GM23338 (cell line): Measurements from ENCODE around the gene DRAXIN. TPM values are rescaled to one million over a fixed set of nuclear protein-coding genes. Genes with fewer than 3 reads are reported as not detected.

Source experiments
- ATAC-seq: fragments of 200-7000 bp; cut with Tn5 transposase; 3 replicates; pipeline ENCODE4 v1.9.1; 2020
- DNase-seq: peaks from one replicate; pipeline ENCODE4 v3.0.0-alpha.2; 2015; ENCODE audit warnings: low spot score
- H2AFZ ChIP-seq: fragments of 200-600 bp; sonication (generic); 2 replicates; pipeline ENCODE4 v1.8.0; 2016; ENCODE audit warnings: antibody characterized with exemption, mild to moderate bottlenecking, moderate library complexity
- H3F3A ChIP-seq: fragments of 200-600 bp; sonication (generic); replicated peaks from 2 replicates; pipeline ENCODE4 v1.8.0; 2017; ENCODE audit warnings: antibody characterized with exemption, mixed run types, low read depth
- H3K27ac ChIP-seq: fragments of 200-600 bp; sonication (generic); 2 replicates; pipeline ENCODE4 v1.6.1; 2016; ENCODE audit warnings: low read depth
- H3K27me3 ChIP-seq: fragments of 200-600 bp; sonication (generic); 2 replicates; pipeline ENCODE4 v1.8.0; 2016; ENCODE audit warnings: mild to moderate bottlenecking, mixed run types, moderate library complexity; ENCODE audit not compliant: insufficient read depth
- H3K36me3 ChIP-seq: fragments of 200-600 bp; sonication (generic); 2 replicates; pipeline ENCODE4 v1.8.0; 2016; ENCODE audit warnings: mild to moderate bottlenecking; ENCODE audit not compliant: insufficient read depth
- H3K4me1 ChIP-seq: fragments of 200-600 bp; sonication (generic); 2 replicates; pipeline ENCODE4 v1.8.0; 2016; ENCODE audit warnings: mild to moderate bottlenecking, moderate library complexity; ENCODE audit not compliant: insufficient read depth
- H3K4me2 ChIP-seq: fragments of 200-600 bp; sonication (generic); 2 replicates; pipeline ENCODE4 v1.7.1; 2017; ENCODE audit warnings: mixed run types
- H3K4me3 ChIP-seq: fragments of 200-600 bp; sonication (generic); 2 replicates; pipeline ENCODE4 v1.6.1; 2016; ENCODE audit warnings: mixed run types
- H3K79me2 ChIP-seq: fragments of 200-600 bp; sonication (generic); replicated peaks from 2 replicates; pipeline ENCODE4 v1.8.0; 2017; ENCODE audit warnings: mild to moderate bottlenecking; ENCODE audit not compliant: insufficient read depth
- H3K9me2 ChIP-seq: fragments of 200-600 bp; sonication (generic); 2 replicates; pipeline ENCODE4 v1.8.0; 2017; ENCODE audit not compliant: insufficient read depth
- H4K20me1 ChIP-seq: fragments of 200-600 bp; sonication (generic); replicated peaks from 2 replicates; pipeline ENCODE4 v1.8.0; 2017; ENCODE audit warnings: mild to moderate bottlenecking; ENCODE audit not compliant: insufficient read depth
- H3K27ac Mint-ChIP-seq: 2 replicates; pipeline ENCODE4 v1.8.0; 2020; ENCODE audit warnings: inconsistent platforms, mild to moderate bottlenecking, moderate library complexity, mixed read lengths
- H3K27me3 Mint-ChIP-seq: 3 replicates; pipeline ENCODE4 v1.8.0; 2022; ENCODE audit warnings: low read depth, mild to moderate bottlenecking, moderate library complexity, mixed read lengths, inconsistent platforms; ENCODE audit not compliant: insufficient read depth, poor library complexity
- H3K36me3 Mint-ChIP-seq: 3 replicates; pipeline ENCODE4 v1.8.0; 2021; ENCODE audit warnings: low read depth, mild to moderate bottlenecking, inconsistent platforms, moderate library complexity, mixed read lengths
- H3K4me1 Mint-ChIP-seq: 3 replicates; pipeline ENCODE4 v1.8.0; 2020; ENCODE audit warnings: mild to moderate bottlenecking, inconsistent platforms, mixed read lengths
- H3K4me3 Mint-ChIP-seq: 3 replicates; pipeline ENCODE4 v1.8.0; 2021; ENCODE audit warnings: moderate library complexity, mild to moderate bottlenecking, inconsistent platforms, mixed read lengths
- H3K9me3 Mint-ChIP-seq: 3 replicates; pipeline ENCODE4 v1.8.0; 2020; ENCODE audit warnings: moderate library complexity, mild to moderate bottlenecking, inconsistent platforms, mixed read lengths
- CTCF ChIP-seq, 2 experiments: fragments of 200-600 bp in 1 of 2; sonication (generic) in 1 of 2; conservative IDR thresholded peaks; 2 replicates each; pipeline versions ENCODE4 v1.5.1 to v1.6.1; 2016 to 2017; ENCODE audit warnings: antibody characterized with exemption in 2 of 2, low read depth in 2 of 2, mild to moderate bottlenecking in 2 of 2, moderate library complexity in 1 of 2
- EZH2 ChIP-seq: fragments of 200-600 bp; sonication (generic); IDR thresholded peaks from one replicate; pipeline ENCODE4 v1.8.0; 2017; ENCODE audit warnings: antibody characterized with exemption, mild to moderate bottlenecking, low read depth; ENCODE audit not compliant: unreplicated experiment
- EZH2phosphoT487 ChIP-seq: fragments of 200-600 bp; sonication (generic); IDR thresholded peaks from one replicate; pipeline ENCODE4 v1.8.1; 2018; ENCODE audit warnings: antibody characterized with exemption; ENCODE audit not compliant: unreplicated experiment
- STAT1 ChIP-seq: IDR thresholded peaks from one replicate; pipeline ENCODE4 v1.6.1; 2016; ENCODE audit warnings: antibody characterized with exemption; ENCODE audit not compliant: unreplicated experiment
- ZNF114 ChIP-seq: fragments of 250-450 bp; sonication (Bioruptor Pico); IDR thresholded peaks from 2 replicates; pipeline ENCODE4 v1.5.0; 2020; ENCODE audit warnings: mild to moderate bottlenecking, moderate library complexity
- polyA plus RNA-seq: library from polyadenylated mRNA; unstranded; fragments of >200 nt; fragmentation: Nextera tagmentation; extraction: Ambion mirVana; gene quantifications from 2 replicates; pipeline ENCODE4 v1.2.1, GENCODE V29; 2016
- total RNA-seq: library from RNA; depleted of rRNA; stranded (reverse); fragments of >200 nt; shearing (Covaris generic); gene quantifications from 2 replicates; pipeline ENCODE4 v1.2.3, GENCODE V29; 2014
- TF ChIP-seq, protein P1 (sequence below): IDR thresholded peaks from one replicate; pipeline ENCODE4 v1.6.1; 2018; ENCODE audit warnings: antibody characterized with exemption; ENCODE audit not compliant: unreplicated experiment
- TF ChIP-seq, protein P2 (sequence below): IDR thresholded peaks from 2 replicates; pipeline ENCODE4 v1.6.1; 2016; ENCODE audit warnings: antibody characterized with exemption

Gene DRAXIN
- total and polyA plus RNA-seq, 2 experiments from 2014 or later: 7.6 to 23.0 TPM

DNA sequence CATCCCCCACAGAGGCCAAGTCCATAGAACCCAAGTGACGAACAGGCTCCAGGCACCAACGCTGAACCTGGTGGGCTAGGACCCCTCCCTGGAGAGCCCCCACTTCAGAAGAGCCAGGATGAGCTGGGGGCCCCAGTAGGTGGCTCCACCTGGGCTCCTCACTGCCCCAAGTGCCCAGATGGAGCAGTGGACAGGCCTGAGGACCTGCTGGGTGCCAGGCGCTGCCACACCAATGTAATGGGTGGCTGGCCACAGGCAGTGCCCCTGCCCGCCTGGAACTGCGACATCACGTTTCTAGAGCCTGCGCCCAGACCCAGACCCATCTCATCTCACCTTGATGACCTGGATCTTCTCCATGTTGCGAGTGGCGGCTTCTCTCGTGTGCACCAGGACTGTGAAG lies 16.2 kb upstream of the DRAXIN start (continued):
- TF ChIP-seq, protein P1, sequence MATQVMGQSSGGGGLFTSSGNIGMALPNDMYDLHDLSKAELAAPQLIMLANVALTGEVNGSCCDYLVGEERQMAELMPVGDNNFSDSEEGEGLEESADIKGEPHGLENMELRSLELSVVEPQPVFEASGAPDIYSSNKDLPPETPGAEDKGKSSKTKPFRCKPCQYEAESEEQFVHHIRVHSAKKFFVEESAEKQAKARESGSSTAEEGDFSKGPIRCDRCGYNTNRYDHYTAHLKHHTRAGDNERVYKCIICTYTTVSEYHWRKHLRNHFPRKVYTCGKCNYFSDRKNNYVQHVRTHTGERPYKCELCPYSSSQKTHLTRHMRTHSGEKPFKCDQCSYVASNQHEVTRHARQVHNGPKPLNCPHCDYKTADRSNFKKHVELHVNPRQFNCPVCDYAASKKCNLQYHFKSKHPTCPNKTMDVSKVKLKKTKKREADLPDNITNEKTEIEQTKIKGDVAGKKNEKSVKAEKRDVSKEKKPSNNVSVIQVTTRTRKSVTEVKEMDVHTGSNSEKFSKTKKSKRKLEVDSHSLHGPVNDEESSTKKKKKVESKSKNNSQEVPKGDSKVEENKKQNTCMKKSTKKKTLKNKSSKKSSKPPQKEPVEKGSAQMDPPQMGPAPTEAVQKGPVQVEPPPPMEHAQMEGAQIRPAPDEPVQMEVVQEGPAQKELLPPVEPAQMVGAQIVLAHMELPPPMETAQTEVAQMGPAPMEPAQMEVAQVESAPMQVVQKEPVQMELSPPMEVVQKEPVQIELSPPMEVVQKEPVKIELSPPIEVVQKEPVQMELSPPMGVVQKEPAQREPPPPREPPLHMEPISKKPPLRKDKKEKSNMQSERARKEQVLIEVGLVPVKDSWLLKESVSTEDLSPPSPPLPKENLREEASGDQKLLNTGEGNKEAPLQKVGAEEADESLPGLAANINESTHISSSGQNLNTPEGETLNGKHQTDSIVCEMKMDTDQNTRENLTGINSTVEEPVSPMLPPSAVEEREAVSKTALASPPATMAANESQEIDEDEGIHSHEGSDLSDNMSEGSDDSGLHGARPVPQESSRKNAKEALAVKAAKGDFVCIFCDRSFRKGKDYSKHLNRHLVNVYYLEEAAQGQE: no peak
- TF ChIP-seq EZH2phosphoT487: no peak

- no peak for ATAC-seq
- H3K27me3 ChIP-seq: no peaks in the 10 kb centered on the region
- DNase-seq: no peak
- no peak overlapping the region for H2AFZ ChIP-seq
- Mint-ChIP-seq H3K4me3 (no peak overlapping the region), H3K36me3 (peaks cover 86% of the 10 kb centered on the region), H3K27me3 (peaks cover 27% of the 10 kb centered on the region), H3K4me1 (peaks cover 22% of the 10 kb centered on the region), H3K9me3 (no peaks in the 10 kb centered on the region; the same call in 2 of the 3 replicates), H3K27ac (no peak overlapping the region)
- peaks cover 40% of the 10 kb centered on the region for H3K79me2 ChIP-seq
- TF ChIP-seq CTCF (conservative IDR thresholded peaks at IDR 0.05; ENCODE audit: low read depth in 2 of 2) (peak; percentile 13 to 45; a peak in 2 of 4 replicates), STAT1 (no peak)
- H3K27ac ChIP-seq: no peak overlapping the region
- peaks cover 31% of the 10 kb centered on the region for H3F3A ChIP-seq
- peaks cover 39% of the 10 kb centered on the region for H3K36me3 ChIP-seq
- H3K4me1 ChIP-seq: peaks cover 18% of the 10 kb centered on the region; the same call in 1 of the 2 replicates
- peaks cover 34% of the 10 kb centered on the region for H4K20me1 ChIP-seq
- no peak overlapping the region for H3K4me2 ChIP-seq
- H3K9me2 ChIP-seq: no peaks in the 10 kb centered on the region
- no peak overlapping the region for H3K4me3 ChIP-seq
Measured at GRCh38 chr1:11676386-11677103, 15.0 kb upstream of the DRAXIN start.

DNA sequence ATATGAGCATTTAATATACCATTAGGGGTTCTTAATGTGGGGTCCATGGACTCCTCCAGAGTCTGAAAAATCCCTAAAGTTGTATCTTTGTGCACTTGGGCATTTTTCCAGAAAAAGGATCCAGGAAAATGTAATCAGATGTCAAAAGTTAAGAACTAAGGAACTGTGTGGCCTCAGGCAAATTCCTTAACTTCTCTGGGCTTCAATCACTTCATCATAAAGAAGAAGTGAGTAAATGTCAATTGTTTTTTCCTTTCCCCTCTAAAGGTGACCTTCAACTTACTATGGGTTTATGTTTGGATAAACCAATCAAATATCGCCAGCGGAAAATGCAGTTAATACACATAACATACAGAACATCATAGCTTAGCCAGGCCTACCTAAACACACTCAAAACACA lies 13.1 kb upstream of the DRAXIN start:
- 0 out of 2 replicates have a peak overlapping the region, but pooled peaks have one; percentile 5 for H3K27ac ChIP-seq
- no peak overlapping the region for H3K4me3 ChIP-seq
- peaks cover 25% of the 10 kb centered on the region for H3K4me1 ChIP-seq
- peaks cover 68% of the 10 kb centered on the region for H3K36me3 Mint-ChIP-seq
- no peak for DNase-seq
- H3K9me2 ChIP-seq: no peaks in the 10 kb centered on the region
- H4K20me1 ChIP-seq: peaks cover 34% of the 10 kb centered on the region
- peaks cover 19% of the 10 kb centered on the region for H3K27me3 Mint-ChIP-seq
- peaks cover 34% of the 10 kb centered on the region for H3F3A ChIP-seq
- peaks cover 39% of the 10 kb centered on the region for H3K36me3 ChIP-seq
- peaks cover 35% of the 10 kb centered on the region for H3K4me1 Mint-ChIP-seq
- H2AFZ ChIP-seq: no peak overlapping the region
- H3K27ac Mint-ChIP-seq: peak overlapping the region; percentile 76
- ATAC-seq: no peak
- no peaks in the 10 kb centered on the region for H3K27me3 ChIP-seq
- peak overlapping the region; percentile 32 for H3K4me2 ChIP-seq
- H3K79me2 ChIP-seq: peaks cover 44% of the 10 kb centered on the region
- H3K9me3 Mint-ChIP-seq: no peaks in the 10 kb centered on the region; the same call in 2 of the 3 replicates
- peak overlapping the region; percentile 50; the same call in 2 of the 3 replicates for H3K4me3 Mint-ChIP-seq
- no peak for TF ChIP-seq EZH2
- TF ChIP-seq, protein P2, sequence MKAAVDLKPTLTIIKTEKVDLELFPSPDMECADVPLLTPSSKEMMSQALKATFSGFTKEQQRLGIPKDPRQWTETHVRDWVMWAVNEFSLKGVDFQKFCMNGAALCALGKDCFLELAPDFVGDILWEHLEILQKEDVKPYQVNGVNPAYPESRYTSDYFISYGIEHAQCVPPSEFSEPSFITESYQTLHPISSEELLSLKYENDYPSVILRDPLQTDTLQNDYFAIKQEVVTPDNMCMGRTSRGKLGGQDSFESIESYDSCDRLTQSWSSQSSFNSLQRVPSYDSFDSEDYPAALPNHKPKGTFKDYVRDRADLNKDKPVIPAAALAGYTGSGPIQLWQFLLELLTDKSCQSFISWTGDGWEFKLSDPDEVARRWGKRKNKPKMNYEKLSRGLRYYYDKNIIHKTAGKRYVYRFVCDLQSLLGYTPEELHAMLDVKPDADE: no peak
- no peak for TF ChIP-seq ZNF114 (CRISPR knock-in tag)
